GM18861 (cell line): ENCODE data around the gene LAMTOR2.

ENCODE experiments used
- ATAC-seq: cut with Tn5 transposase; IDR thresholded peaks from one replicate; pipeline ENCODE4 v1.9.1; 2021; ENCODE audit not compliant: unreplicated experiment

The LAMTOR2 gene

DNA sequence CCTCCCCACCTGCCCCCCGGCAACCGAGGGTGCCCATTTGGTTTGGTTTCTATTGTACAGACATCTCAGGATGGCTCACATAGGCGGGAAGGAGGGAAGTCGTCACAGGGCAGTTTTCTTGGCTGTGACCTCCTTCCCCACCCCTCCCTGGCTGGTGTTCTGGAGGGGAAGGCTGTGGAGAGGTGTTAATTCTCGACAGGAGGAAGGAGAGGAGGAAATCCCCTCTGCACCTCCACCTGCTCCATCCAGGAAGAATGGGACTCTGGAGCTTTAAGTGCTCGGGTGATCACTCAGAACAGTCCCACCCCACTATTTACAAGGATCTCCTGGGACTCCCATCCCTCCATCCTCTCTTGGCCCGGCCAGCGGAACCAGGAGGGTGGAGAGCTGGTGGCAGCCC, 20.1 kb downstream of the LAMTOR2 start:
- ATAC-seq = no peak

DNA sequence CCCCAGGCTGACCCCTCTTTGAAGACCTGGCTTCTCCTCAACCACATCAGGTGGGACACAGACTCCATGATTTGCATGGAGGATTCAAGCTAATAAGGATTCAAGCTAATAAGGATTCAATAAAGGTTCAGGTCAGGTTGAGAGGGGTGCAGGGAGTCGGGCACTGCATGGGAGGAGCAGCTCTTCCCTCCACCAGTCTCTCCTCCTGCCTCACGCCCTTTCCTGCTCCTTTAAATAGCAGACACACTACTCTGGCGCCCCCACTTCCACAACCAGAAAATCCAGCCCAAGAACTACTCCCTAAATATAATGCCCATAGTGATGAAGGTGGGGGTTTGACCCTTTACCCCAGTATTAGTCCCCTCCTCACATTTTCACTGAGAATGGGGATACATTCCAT, 20.6 kb downstream of the LAMTOR2 start:
- ATAC-seq = no peak

DNA sequence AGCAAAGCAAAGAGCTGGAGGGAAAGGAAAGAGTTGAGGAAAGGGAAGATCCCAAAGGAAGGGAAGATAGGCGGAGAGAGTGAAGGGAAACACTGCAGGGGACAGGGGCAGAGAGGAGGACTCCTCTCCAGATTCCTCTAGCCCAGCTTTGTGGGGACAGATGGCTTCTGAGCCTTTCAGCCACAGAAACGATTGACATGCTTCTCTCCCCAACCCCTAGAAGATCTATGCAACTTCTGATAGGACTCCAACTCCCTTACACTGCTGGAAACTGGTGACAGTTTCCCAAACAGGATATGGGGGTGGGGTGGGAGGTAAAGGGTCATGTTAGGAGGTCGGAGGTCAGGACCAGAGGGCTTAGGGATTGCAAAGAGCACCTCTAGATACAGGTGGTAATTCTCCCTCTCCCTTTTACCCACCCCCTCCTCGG, 21.2 kb downstream of the LAMTOR2 start:
- no peak for ATAC-seq

DNA sequence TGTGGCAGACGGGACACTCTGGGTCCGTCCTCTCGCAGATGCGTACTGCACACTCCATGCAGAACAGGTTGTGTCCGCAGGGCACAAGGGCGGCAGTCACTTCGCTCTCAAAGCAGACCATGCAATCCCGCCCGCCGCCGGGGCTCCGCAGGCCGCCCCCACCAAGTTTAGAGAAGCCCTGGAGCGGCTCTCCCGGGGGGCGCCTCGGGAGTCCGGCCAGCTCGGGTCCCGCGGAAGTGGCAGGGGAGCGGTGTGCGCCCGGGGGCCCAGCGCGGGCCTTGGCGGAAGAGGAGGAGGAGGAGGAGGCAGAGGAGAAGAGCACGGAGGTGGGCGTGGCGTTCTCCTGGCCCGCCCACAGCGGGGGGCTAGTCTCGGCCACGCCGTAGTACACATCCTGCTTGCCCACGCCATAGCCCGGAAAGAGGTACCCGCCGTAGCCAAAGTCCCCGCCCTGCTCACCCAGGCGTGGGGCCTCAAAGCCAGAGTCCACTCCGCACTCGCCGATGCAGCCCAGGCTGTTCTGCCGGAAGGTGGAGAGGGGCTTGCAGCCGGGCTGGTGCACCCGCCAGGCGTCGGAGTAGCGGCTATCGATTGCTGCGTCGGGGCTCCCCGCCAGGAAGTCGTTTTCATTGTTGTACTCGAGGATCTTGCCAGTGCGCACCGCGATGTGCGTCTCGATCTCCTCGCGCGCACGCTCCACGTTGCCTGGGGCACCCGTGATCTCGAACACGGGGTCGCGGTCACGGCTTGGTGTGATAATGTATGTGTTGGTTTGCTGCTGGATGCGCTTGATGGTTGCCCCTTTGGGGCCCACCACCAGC, 22.2 kb downstream of the LAMTOR2 start:
- ATAC-seq = no peak

DNA sequence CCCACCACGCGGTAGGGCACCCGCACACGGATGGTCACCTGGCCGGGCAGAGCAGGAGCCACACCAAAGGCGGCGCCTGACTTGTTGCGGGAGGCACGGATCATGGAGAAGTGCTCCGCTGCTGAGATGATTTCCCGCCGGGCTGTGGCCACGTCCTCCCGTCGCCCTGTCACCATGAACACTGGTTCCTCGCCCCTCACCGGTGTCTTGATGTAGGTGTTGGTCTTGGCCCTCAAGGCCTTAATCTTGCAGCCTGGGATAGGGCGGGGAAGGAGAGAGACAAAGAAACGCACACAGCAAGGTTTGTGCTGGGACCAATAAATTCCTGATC, 22.8 kb downstream of the LAMTOR2 start:
- no peak for ATAC-seq

DNA sequence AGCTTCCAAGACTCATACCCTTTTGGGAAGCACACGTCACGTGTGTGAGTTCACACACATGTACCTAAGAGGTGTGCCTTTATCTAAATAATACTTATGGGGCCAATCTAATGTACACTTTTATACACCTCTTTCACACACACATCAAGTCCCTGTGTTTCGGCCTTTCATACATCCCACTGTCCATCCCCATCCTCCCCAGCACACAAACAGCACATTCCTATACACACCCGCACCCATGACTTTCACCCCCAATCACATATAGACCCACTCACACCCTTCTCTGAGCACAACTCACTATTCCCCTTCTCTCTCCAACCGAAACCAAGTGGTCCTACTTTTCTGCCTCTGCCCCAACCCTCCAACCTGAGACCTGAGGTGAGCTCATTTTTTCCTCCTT, 24.1 kb downstream of the LAMTOR2 start:
- no peak for ATAC-seq

DNA sequence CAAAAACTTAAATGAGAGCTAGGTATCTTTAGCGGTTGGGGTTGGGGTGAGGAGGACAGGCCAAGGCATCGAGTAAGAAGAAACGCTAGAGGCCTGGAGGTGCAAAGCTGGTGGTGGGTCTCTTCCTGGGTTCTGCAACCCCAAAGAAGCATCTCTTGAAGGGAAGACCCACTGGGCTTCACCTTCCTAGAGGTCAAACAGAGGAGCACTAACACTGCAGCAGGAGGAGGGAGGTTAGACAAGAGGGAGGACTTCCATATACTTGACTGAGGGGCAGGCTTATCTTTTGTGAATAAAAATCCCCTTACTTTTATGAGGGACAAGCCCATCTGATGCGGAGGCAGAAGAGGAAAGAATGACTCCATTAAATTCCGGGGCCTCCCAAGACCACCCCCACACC, 25.2 kb downstream of the LAMTOR2 start:
- no peak for ATAC-seq

DNA sequence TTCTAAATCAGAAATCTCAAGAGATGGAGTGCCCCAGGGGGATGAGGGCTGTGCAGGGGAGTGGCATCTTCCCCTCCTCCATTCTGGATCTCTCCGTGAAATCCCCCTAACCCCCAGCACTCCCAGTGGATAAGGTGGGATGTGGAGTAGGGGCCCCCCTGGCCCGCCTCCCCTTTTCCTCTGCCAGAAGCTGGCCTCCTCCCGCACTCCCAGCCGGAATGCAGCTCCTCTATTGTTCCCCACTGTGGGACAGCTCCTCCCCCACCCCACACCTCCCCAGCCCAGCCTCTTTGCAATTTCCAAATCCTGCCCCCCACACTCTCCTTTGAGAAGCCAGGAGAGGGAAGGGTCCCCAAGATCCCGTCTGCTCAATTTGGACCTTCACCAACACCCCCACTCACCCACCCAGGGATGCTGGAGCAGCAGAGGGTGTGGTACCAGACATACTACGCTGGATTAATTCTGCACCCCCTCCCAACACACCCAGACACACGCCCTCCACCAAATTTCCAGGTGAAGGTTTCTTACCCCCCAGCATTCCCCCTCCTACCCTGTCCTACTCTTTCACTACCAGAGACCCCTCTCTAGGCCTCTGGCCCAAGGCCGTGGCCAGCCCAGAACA, 25.8 kb downstream of the LAMTOR2 start:
- no peak for ATAC-seq

DNA sequence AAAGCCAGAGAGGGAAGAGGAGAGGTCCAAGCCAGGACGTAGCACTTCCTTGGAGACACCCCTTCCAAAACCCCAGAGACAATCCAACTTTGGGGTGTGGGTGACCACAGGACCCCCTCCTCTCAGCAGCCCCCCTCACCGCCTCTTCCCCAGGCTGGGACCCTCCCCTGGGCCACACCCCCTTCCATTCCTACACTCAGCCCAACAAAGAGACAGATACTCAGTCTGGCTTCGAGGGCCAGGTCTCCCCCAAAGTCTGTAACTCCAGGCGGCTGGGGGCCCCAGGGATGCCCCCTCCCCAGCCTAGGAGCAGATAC, 26.2 kb downstream of the LAMTOR2 start:
- no peak for ATAC-seq

DNA sequence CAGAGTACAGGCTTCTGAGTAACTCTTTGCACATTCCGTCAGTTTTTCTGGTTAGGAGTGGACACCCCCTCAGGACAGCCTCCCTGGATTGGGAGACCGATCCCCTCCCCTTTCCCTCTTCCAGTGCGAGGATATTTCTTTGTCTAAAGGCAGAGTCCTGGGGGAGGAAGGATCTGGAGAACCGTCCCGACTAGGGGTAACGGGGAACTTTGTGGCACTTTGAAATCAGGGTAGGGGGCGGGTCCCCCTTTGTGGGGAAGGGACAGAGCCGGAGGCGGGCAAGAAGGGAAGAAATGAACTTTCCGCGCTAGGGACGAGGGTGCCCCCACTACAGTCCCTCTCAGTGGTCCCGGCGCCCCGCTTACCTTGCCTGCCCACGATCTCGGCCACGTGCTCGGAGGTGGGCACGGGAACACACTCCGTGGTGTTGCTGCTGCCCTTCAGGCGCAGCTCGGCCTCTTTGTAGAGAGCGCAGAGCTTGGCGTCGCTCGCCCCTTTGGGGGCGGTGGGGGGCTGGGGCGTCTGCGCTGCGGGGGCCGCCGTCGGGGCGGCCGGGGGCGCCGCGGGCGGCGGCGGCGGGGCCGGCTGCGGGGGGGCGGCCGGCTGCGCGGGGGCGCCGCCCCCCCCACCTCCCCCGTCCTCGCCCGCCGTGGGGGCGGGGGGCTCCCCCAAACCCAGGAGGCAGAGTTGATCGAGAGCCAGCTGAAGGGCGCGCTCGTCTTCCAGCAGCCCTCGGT, 26.8 kb downstream of the LAMTOR2 start:
- no peak for ATAC-seq

DNA sequence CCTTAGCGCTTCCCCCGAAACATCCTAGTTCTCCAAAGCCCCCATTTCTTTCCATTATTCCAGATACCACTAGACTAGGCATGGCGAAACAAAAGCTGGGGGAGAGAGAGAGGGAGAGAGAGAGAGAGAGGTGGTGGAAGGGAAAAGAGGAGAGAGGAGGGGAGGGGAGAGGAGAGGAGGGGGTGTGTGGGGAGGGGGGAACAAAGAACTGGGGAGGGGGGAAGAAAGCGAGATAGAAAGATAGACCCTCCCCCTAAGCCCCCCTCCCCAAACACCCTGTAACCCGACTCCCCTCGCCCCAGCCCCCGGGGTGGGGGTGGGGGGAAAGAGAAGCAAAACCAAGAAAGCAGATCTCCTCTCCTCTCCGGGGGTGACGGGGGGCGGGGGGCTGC, 27.3 kb downstream of the LAMTOR2 start:
- no peak for ATAC-seq

DNA sequence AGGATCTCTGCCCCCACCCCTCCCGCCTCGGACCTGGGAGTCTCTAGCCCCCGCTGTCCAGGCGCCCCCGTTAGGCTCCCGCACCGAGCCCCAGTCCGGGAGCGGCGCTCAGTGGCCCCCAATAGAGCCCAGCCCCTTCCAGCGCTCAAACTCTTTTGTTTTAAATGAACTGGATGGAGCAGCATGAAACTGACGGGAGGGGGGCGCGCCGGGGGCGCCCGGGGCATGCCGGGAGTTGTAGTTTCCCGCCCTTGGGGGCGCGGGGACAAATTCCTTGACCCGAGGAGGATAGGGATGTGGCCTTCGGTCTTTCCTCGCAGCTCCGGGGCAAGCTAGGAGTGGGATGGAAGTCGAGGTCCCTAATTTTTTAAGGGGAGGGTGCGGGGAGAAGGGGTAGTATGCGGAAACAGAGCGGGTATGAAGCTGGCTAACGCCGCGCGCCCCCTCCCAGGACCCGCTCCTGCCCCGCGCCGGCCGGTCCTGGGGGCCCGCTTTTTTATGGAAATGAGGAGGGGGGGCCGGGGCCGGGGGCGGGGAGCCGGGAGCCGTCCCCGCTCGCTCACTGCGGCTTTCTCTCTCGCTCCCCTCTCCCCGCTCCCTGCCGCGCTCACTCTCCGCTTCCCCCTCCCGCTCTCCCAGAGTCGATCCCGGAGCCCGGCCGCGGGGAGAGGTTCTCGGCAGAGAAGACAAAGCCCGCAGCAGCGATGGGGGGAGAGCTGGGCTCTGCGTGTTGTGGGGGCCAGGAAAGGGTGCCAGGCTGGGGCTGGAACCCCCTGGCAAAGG, 27.9 kb downstream of the LAMTOR2 start, which contains the start of gene MEX3A:
TSS of gene MEX3A (minus strand) at position 157 of the 783 bp plus-strand sequence. CDS start 467 bp downstream, outside the sequence.
- no peak for ATAC-seq

DNA sequence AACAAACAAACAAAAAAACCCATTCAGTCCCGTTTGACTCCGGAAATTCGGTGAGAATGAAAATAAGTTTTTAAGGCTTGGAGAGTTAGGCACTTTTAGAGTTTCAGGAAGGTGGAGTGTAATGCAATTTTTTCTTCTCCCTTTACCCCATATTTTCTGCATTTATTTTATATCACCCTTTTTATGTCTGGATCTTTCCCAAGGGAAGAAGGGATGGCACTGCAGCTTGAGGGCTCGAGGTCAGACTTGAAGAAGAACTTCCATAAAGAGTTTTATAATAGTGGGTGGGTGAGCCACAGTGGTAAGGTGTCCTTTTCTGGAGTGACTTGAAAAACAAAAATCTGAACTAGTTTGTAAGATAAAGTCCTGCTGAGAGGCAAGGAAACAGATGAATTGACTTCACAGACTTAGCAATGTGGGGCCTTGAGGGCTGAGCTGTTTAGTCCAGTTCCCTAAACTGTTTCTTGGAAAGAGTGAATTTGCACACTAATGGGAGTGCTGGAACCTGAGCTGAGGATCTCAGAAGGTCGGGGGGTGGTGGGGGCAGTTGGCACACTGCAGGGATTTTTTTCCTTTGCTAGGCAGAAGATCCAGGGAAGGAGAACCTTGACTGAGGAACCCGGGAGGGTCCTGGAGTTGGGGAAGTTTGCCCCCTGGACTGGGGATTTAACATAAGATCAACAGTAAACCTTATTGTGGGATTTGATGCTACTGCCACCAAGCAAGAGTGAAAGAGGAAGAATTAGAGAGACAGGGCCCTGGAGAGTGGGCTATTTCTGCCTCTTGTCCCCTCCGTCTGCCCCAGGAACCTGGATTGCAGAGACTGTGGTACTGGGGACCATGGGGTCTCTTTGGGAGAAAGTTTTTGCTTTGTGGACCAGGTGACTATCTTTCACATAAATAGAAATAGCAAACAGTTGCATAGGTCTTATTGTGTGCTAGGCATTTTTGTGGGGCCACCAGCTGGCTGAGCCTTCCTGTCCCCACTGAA, 29.5 kb downstream of the LAMTOR2 start:
- ATAC-seq = no peak

DNA sequence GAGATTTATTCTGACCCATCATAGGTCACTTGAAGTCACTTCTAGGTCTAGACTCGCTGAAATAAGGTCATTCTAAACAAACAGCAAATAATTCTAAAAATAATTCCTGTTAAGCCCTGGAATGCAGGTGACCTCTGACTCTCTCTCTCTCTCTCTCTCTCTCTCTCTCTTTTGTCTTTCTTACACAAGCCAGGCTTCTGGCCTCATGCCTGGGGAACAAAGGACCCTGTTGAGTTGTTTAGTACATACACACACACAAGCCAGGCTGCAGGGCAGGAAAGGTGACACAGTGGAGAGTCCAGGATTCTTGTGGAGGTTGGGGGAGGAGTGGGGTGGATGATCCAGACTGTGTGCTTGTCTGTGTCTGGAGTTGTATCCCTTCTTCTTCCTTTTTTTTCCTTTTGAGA, 31.7 kb downstream of the LAMTOR2 start:
- ATAC-seq = no peak

DNA sequence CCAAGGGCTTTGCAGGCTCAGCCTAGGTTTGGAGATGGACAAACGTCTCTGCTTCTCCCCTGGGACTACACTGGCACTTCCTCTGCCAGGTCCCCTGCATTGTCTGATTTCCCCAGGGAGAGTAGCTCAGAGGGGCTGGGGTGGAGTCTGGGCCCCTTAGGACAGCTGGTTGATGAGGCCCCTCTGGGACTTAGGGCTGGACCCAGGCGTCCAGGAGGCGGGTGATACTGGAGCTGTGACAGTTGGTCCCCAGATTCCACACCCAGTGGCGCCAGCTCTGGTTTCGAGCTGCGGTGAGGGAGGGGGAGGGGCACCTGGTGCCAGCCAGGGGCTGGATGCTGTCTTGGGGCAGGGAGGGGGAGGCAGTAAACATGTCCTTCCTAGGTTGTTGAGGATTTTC, 35.1 kb downstream of the LAMTOR2 start:
- no peak for ATAC-seq

DNA sequence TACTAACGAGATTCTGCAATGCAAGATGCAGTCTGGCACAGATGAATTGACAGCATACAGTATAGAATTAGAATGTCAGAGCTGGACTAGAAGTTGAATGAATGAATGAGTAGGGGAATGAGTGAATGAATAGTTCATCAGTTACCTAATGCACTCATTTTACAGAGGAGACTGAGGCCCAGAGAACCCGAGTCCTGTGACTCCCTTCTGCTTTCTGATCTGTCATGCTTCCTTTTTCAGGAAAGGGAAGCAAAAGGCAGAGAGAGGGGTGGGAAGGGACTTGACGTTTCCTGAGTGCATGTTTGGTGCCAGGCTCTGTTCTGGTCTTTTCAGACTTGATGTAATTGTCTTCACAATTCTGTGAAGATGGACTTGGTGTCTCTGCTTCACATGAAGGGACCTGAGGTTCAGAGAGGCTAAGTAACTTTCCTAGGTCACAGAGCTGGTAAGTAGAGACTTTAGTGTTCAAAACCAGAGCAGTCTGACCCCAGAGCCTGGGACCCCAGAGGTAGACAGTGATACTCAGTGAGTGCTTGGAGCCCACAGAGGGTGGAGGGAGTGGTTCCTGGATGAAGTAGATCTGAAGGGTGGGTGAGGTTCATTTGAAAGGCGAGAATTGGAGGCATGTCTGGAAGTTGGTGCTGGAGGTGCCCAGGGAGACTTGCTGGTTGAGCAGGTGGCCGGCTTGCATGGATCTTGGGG, 35.7 kb downstream of the LAMTOR2 start:
- ATAC-seq = peak; percentile 20

DNA sequence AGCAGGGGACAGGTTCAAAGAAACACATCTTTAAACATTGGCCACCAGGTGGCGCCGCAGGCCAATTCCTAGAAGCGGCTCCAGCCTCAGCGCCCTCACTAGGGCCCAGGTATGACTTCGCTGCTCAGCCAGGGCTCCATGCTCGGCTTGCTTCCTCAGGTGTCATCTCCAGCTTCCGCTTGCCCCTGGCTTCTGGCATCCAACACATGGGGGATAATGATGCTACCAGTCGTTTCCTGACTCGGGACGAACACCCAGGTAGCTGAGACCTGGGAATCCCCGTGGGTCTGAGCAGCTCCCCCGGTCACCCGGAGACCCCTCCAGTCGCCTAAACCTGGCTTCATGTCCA, 36.2 kb downstream of the LAMTOR2 start:
- peak; percentile 70 for ATAC-seq

DNA sequence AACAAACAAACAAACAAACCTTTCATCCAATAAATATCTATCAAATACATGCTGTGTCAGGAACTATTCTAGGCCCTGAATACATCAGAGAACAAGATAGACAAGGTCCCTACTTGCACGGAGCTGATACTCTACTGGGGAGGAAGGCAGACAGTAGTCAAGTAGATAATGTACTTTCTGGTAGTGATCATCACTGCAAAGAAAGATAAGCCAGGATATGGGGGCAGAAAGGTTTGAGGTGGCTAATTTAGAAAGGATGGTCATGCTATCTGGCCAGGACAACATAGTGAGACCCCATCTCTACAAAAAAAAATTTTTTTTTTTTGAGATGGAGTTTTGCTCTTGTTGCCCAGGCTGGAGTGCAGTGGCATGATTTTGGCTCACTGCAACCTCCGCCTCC, 37.0 kb downstream of the LAMTOR2 start:
- no peak for ATAC-seq

DNA sequence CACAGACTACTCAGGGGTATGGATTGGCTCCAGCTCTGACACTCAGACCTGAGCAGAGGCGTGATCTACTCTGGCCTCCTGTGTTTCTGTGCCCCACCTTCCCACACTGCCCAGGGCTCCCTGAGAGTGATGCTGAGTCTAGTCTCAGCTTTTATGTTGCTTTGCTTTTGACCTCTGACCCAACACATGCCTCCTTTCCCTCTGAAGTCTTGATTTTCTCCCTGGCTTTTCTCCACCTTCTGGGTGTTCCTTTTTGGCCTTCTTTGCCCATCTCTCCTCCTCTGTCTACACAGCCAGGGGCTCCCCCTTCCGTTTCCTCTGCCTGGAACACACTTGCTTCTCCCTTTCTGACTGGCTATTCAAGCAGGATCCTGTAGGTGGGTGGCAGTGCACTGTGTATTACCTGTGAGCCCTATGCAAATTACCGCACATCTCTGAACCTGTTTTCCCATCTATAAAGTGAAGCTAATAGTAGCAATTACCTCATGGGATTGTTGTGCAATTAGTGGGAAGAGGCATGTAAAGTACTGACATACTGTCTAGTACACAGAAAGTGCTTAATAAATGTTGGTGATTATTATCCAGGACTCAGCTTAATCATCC, 41.4 kb downstream of the LAMTOR2 start:
- no peak for ATAC-seq
